ACC112 (cell line): ENCODE data around the gene C1orf105.

Source experiments
- H2AFZ ChIP-seq: fragments of 200-600 bp; sonication (generic); one replicate; pipeline ENCODE4 v1.6.0; 2017; ENCODE audit warnings: antibody characterized with exemption, low read length; ENCODE audit not compliant: unreplicated experiment
- H3K27ac ChIP-seq: fragments of 200-600 bp; sonication (generic); 2 replicates; pipeline ENCODE4 v1.5.1; 2014; ENCODE audit warnings: low read depth, mild to moderate bottlenecking, antibody characterized with exemption, low read length, moderate library complexity
- H3K27me3 ChIP-seq: fragments of 200-600 bp; sonication (generic); 2 replicates; pipeline ENCODE4 v1.6.1; 2014; ENCODE audit warnings: mild to moderate bottlenecking, antibody characterized with exemption, low read length, moderate library complexity, mixed read lengths; ENCODE audit not compliant: insufficient read depth
- H3K36me3 ChIP-seq: fragments of 200-600 bp; sonication (generic); 2 replicates; pipeline ENCODE4 v1.6.1; 2016; ENCODE audit warnings: mild to moderate bottlenecking, antibody characterized with exemption, low read length, moderate library complexity, mixed read lengths; ENCODE audit not compliant: insufficient read depth
- H3K4me1 ChIP-seq: fragments of 200-600 bp; sonication (generic); one replicate; pipeline ENCODE4 v1.6.1; 2016; ENCODE audit warnings: low read length, mixed read lengths; ENCODE audit not compliant: insufficient read depth, unreplicated experiment, control insufficient read depth
- H3K4me3 ChIP-seq: fragments of 200-600 bp; sonication (generic); 2 replicates; pipeline ENCODE4 v1.5.1; 2014; ENCODE audit warnings: mild to moderate bottlenecking, low read depth, low read length
- H3K79me2 ChIP-seq: fragments of 200-600 bp; sonication (generic); one replicate; pipeline ENCODE4 v1.6.0; 2016; ENCODE audit warnings: low read length; ENCODE audit not compliant: control insufficient read depth, unreplicated experiment, insufficient read depth

C1orf105 gene

DNA sequence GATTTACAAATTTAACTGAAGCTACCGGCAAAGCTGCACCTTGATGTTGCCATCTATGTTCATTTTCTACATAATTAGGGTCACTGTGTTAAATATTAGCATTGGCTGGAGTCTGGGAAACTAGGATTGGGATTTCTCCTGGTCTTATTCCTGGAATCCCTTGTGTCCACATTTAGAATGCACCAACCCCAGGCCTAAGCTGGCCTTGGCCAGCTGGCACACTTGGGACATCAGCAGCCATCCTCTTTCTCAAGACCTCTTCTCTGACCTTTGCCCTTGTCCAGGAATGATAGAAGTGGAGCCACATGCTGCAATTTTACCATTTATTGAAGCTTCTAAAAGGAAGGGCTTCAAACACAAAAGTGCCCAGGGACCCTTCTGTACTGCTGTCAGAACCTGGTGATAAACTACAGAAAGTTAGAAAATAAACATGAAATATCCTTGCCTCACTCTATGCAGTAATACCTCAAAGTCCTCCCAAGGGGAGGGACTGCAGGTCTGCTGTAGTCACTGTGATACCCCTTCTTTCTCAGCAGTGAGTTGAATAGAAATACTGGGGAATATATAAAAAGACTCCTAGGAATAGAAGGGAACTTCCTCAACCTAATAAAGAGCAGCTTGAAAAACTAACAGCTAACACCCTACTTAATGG lies 37.1 kb downstream of the C1orf105 start:
- Histone ChIP-seq H3K27ac (no peak overlapping the region), H3K4me3 (no peak overlapping the region), H3K36me3 (no peaks in the 10 kb centered on the region), H3K27me3 (no peaks in the 10 kb centered on the region), H3K79me2 (no peaks in the 10 kb centered on the region), H3K4me1 (no peaks in the 10 kb centered on the region), H2AFZ (no peak overlapping the region)

DNA sequence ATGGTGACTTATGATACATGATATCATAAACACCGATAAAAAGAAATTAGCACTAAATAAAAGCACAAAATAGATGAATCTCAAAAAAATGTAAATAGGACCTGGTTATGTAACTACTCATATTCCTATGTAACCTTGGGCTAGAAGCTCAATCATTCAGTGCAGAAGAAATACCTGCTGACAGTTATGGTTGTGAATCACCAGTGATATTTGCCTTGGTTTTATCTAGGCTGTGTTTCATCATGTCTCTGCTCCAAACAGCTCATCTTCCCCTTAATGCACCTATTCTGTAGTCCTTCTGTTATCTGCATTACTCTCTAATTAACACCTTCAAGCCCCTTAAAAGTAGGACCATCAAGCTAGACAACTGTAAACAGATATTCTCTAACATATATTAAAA lies 39.7 kb downstream of the C1orf105 start:
- Histone ChIP-seq H3K36me3 (no peaks in the 10 kb centered on the region), H3K4me1 (no peaks in the 10 kb centered on the region), H2AFZ (no peak overlapping the region), H3K4me3 (no peak overlapping the region), H3K79me2 (no peaks in the 10 kb centered on the region), H3K27ac (no peak overlapping the region), H3K27me3 (no peaks in the 10 kb centered on the region)

DNA sequence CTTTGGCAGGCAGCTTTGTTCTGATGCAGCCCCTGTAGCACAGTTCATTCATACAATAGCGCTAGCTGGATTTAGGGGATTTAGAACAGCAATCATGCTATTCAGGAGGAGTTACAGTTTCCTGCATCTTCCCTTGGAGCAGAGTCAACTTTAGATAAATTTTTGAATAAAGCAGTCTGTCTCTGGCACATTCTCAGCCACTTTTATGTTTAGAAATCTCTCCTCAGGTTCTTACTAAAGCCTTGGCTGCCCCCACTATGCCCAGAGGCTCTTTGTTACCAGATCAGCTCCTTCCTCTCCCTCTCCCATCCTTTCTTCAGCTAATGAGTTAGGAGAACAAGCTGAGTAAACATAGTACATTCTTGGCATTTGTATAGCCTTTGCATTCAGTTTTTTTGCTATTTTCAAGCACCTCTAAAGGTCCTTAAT lies 40.4 kb downstream of the C1orf105 start:
- no peak overlapping the region for H2AFZ ChIP-seq
- H3K27ac ChIP-seq = no peak overlapping the region
- H3K4me3 ChIP-seq = no peak overlapping the region

DNA sequence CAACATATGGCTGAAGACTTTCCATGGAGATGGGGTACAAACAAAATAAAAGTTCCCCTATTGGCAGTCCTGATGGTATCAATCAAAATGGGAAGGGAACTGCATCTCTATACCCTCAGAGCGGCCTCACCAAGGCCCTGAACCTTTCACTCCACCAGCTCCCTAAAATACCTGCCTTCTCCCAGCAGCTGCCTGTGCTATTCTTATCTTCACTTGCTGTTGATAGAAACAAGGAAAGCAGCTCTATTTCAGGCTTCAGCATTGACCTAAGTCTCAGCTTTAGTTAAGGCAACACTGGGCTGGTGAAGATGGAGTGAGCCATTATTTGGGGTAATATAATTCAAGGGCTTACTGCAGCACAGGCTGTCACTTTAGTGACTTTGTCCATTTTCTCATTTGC lies 45.1 kb downstream of the C1orf105 start:
- Histone ChIP-seq H3K27me3 (no peaks in the 10 kb centered on the region), H3K27ac (no peak overlapping the region), H3K4me1 (peaks cover 5% of the 10 kb centered on the region)

More for the DNA sequence above, 40.4 kb downstream of the C1orf105 start:
- Histone ChIP-seq H3K36me3 (no peaks in the 10 kb centered on the region), H3K79me2 (no peaks in the 10 kb centered on the region), H3K4me1 (no peaks in the 10 kb centered on the region), H3K27me3 (no peaks in the 10 kb centered on the region)

DNA sequence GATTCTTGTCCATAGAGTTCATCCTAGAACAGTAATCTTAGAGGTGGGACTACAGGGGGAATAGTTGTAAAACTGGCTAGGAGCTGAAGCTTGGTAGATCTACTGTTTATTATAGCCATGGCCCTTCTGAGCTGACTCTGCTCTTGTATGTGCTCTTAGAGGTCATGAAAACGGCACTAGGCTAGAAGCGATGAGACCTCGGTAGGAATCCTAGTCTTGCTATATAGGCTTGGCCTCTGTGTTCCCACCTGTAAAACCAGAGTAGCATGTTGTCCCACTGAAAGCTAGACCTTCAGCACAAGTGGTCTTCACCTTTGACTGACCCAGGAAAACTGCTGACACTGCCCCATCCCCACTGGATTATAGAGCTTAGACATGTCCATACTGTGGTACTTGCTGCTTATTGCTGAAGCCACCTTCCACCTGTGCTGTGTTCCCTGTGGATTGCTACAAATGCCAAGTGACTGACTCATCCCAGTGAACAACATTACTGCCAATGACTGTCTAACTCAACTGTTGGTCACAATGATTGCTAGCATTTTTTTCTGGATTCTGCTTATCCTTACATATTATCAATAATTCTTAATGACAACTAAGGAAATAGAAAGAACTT lies 46.4 kb downstream of the C1orf105 start:
- Histone ChIP-seq H3K36me3 (no peaks in the 10 kb centered on the region), H3K27me3 (no peaks in the 10 kb centered on the region), H3K79me2 (no peaks in the 10 kb centered on the region), H3K4me3 (no peak overlapping the region), H3K4me1 (peaks cover 5% of the 10 kb centered on the region), H3K27ac (no peak overlapping the region), H2AFZ (no peak overlapping the region)

More for the DNA sequence above, 45.1 kb downstream of the C1orf105 start:
- H3K36me3 ChIP-seq = no peaks in the 10 kb centered on the region
- H3K4me3 ChIP-seq = no peak overlapping the region
- H3K79me2 ChIP-seq = no peaks in the 10 kb centered on the region
- no peak overlapping the region for H2AFZ ChIP-seq

DNA sequence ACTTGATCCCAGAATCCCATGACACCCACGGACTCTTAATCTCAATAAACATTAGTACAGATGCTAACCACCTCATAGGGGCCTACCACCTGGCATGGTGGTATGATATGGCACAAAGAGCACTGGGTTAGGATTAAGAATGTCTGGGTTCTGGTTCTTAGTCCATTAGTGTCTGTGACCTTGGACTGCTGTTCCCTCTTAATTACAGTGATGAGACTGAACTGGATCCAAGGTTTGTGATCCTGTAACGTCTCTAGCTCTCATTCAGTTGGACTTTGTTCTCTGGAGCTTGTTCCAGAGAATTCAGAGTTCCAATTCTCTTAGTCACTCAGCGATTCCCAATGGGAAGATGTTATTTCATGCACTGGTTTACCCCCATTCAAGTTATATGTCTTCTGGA lies 47.0 kb downstream of the C1orf105 start:
- H3K27ac ChIP-seq = no peak overlapping the region
- H3K4me3 ChIP-seq = no peak overlapping the region
- no peaks in the 10 kb centered on the region for H3K79me2 ChIP-seq
- no peaks in the 10 kb centered on the region for H3K27me3 ChIP-seq
- H3K36me3 ChIP-seq = no peaks in the 10 kb centered on the region
- no peak overlapping the region for H2AFZ ChIP-seq
- peaks cover 5% of the 10 kb centered on the region for H3K4me1 ChIP-seq

DNA sequence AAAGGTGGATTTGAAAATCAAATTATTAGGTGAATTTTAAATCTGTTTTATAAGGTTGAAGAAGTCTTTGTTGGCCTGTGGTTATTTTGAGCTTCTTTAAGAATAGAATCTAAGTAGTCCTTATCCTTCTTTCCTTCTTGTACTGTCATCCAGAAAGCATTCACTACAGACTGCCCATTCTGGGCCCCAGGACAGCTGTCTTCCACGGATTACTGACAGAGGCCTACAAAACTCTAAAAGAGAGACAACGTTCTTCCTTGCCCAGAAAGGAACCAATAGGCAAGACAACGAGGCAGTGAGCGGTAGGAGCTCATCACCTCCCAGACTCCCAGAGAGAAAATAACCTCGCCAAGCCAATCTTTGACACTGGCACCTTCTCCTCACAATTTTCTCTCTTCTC lies 47.8 kb downstream of the C1orf105 start:
- no peak overlapping the region for H3K4me3 ChIP-seq

DNA sequence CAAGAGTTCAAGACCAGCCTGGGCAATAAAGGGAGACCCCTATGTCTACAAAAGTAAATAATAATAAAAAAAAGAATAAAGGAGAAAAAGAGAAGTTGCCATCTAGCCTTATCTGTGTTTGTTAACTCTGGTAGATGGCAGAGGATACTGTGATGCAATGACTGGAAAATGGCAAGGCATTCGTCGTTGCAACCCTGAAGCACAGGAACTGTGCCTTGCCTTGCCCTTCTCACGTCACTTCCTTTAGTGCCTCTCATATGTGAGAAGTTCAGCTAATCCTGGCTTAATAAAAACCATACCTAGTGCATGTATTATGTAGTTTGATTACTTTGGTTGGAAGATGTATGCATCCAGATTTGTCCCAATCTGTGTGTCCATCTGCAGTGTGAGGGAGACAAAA lies 49.2 kb downstream of the C1orf105 start:
- Histone ChIP-seq H2AFZ (no peak overlapping the region), H3K36me3 (no peaks in the 10 kb centered on the region), H3K4me1 (peaks cover 5% of the 10 kb centered on the region), H3K27me3 (peaks cover 6% of the 10 kb centered on the region; the same call in 1 of the 2 replicates), H3K79me2 (no peaks in the 10 kb centered on the region), H3K27ac (no peak overlapping the region), H3K4me3 (no peak overlapping the region)

More for the DNA sequence above, 47.8 kb downstream of the C1orf105 start:
- Histone ChIP-seq H3K36me3 (no peaks in the 10 kb centered on the region), H3K79me2 (no peaks in the 10 kb centered on the region), H3K4me1 (peaks cover 5% of the 10 kb centered on the region), H2AFZ (no peak overlapping the region), H3K27ac (no peak overlapping the region), H3K27me3 (peaks cover 3% of the 10 kb centered on the region; the same call in 1 of the 2 replicates)

DNA sequence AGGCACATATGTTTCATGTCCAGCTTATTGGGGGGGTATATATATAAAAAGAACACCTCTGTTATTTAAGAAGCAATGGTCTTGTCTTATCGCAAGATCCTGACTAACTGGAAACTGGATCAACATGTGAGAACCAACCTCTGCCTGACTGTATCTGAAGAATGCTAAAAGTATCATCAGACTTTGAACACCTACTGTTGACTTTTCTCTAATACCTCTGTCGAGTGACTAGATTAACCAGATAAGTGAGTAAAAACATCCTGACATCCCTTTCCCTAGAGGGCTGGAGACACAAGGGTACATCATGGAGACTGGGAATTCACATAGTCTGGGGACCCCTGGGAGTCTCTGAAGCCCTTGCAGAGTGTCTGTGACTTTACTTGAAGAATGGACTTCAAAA lies 49.7 kb downstream of the C1orf105 start:
- Histone ChIP-seq H3K4me3 (no peak overlapping the region), H3K4me1 (peaks cover 5% of the 10 kb centered on the region), H3K79me2 (no peaks in the 10 kb centered on the region), H3K36me3 (no peaks in the 10 kb centered on the region), H3K27ac (no peak overlapping the region), H2AFZ (no peak overlapping the region), H3K27me3 (peaks cover 6% of the 10 kb centered on the region; the same call in 1 of the 2 replicates)

DNA sequence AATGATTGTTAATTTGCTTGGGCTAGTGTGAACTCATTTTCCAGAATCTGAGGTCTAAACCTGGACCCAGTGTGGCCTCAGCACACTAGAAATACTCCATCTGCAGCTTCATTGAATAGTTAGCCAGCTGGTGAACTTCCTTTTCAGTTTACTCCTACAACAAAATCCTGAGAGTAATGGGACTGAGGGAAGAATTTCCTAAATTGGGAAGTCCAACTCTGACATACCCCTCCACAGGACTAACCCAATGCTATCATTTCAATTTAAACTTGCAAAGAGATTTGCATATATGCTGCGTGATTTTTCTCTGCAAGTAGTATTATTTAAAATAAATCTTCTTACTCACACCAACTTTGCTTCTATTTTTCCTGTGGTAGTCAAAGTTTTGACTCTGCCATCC lies 51.2 kb downstream of the C1orf105 start:
- Histone ChIP-seq H3K27me3 (peaks cover 6% of the 10 kb centered on the region; the same call in 1 of the 2 replicates), H3K27ac (no peak overlapping the region)

DNA sequence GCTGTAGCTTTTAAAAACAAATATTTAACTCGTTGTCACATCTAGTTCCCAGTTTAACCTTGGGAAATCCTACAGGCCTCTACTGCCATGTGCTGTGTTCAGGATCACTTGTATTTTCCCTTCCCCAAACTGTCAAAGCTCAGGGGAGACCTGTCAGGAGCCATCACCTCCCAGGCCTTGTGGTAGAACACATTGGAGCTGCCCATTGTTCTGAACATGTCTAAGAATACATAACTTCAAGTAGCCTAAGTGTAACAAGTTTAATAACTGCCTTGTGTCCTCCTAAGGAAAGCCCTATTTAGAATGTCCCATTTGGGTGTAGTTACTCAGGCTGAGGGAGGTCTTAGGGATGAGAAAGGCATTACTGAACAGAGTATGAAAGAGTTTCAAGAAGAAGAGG lies 52.0 kb downstream of the C1orf105 start:
- Histone ChIP-seq H3K27me3 (peaks cover 6% of the 10 kb centered on the region; the same call in 1 of the 2 replicates), H3K27ac (no peak overlapping the region), H3K4me3 (no peak overlapping the region), H3K79me2 (no peaks in the 10 kb centered on the region), H3K4me1 (peaks cover 2% of the 10 kb centered on the region), H2AFZ (no peak overlapping the region), H3K36me3 (no peaks in the 10 kb centered on the region)

More for the DNA sequence above, 51.2 kb downstream of the C1orf105 start:
- H3K4me3 ChIP-seq = no peak overlapping the region
- H2AFZ ChIP-seq = no peak overlapping the region
- no peaks in the 10 kb centered on the region for H3K36me3 ChIP-seq
- H3K4me1 ChIP-seq = peaks cover 5% of the 10 kb centered on the region
- no peaks in the 10 kb centered on the region for H3K79me2 ChIP-seq
